Measurements from ENCODE around the gene PRKRA. TPM values are rescaled to one million over a fixed set of nuclear protein-coding genes. Genes with fewer than 3 reads are reported as not detected.

PRKRA gene
- total and polyA plus RNA-seq, 2 of the 8 experiments (the other 6 are each of a cell fraction or from before 2014, with no cell fraction given) = 25.4 to 60.4 TPM

GRCh38 chr2:178478130-178478438, 27.1 kb upstream of the PRKRA start (continued):
- TF ChIP-seq CHD7 (IDR thresholded peaks at IDR 0.05; ENCODE audit: insufficient replicate concordance, low read length) (no peak), FOSL1 (IDR thresholded peaks at IDR 0.05; ENCODE audit: insufficient read depth, low read depth, low read length) (no peak)

All from H1 (cell line).